Hepatocyte (in vitro differentiated cells): Measurements from ENCODE around the gene ATXN2.

Source experiments
- CTCF ChIP-seq: fragments of 200-600 bp; sonication (generic); IDR thresholded peaks from 2 replicates; pipeline ENCODE4 v1.5.1; 2016; ENCODE audit warnings: antibody characterized with exemption, mild to moderate bottlenecking; ENCODE audit not compliant: poor library complexity
- EZH2phosphoT487 ChIP-seq: fragments of 200-600 bp; sonication (generic); IDR thresholded peaks from one replicate; pipeline ENCODE4 v1.6.1; 2018; ENCODE audit warnings: antibody characterized with exemption, mild to moderate bottlenecking, low read depth, moderate library complexity; ENCODE audit not compliant: unreplicated experiment, severe bottlenecking

DNA sequence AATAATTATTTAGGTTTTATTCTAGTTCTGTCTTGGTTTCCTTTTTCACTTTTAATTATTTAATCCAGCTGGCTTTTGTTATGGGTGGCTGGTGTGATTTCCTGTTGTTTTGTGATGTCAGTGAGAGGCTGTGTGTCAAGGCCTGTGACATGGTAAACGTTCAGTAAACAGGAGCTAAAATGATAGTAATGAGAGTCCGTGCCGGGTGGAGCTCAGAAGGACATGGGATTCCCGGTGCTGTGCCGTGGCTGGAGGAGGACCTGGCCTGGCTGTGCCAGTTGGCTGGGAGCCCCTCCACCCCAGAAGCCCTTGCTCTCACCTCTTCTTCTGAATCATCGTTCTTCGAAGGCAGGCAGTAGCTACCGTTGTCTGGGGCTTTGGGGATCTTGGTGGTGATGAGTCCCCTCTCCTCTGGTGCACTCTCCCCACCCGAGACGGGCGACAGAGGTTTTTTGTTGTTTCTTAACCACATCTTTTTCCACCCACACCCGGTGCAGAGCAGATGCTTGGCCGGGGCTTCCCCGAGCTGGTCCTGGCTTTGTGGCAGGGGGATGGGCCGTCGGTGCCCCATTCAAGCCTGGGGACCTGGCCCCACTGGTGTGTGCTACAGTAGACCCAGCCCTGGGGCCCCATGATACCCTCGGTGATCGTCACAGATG lies 164.3 kb downstream of the ATXN2 start:
- TF ChIP-seq CTCF, result no peak
- TF ChIP-seq EZH2phosphoT487, result no peak
